ENCODE data around the gene KIF18A. TPM values are rescaled to one million over a fixed set of nuclear protein-coding genes. Genes with fewer than 3 reads are reported as not detected.
"Not testable (repeated sequence)": the region's sequence is repeated elsewhere in the genome, so short reads cannot be mapped to it uniquely, and the experiment has no call there.

The KIF18A gene
- total RNA-seq, 1 donor from 2014 or later: 4.9 TPM

GRCh38 chr11:28137832-28138231, 29.9 kb upstream of the KIF18A start:
- Mint-ChIP-seq H3K27ac (ENCODE audit: unreplicated experiment) (no peak overlapping the region), H3K9me3 (ENCODE audit: unreplicated experiment) (peaks cover 33% of the 10 kb centered on the region), H3K36me3 (ENCODE audit: low read depth, unreplicated experiment) (peaks cover 74% of the 10 kb centered on the region), H3K4me1 (ENCODE audit: unreplicated experiment) (no peaks in the 10 kb centered on the region), H3K27me3 (ENCODE audit: unreplicated experiment) (peaks cover 7% of the 10 kb centered on the region), H3K4me3 (ENCODE audit: unreplicated experiment) (no peak overlapping the region)
- peak; percentile 12 for DNase-seq (ENCODE audit: low spot score)
- no peak for TF ChIP-seq CTCF (IDR thresholded peaks at IDR 0.05; ENCODE audit: unreplicated experiment)

- H3K9me3 Mint-ChIP-seq (ENCODE audit: unreplicated experiment): peaks cover 33% of the 10 kb centered on the region
- H3K36me3 Mint-ChIP-seq (ENCODE audit: low read depth, unreplicated experiment): peaks cover 75% of the 10 kb centered on the region
These were observed 29.4 kb upstream of the KIF18A start for GRCh38 chr11:28137366-28137765.

GRCh38 chr11:28136157-28136556, 28.2 kb upstream of the KIF18A start:
- peaks cover 73% of the 10 kb centered on the region for H3K36me3 Mint-ChIP-seq (ENCODE audit: low read depth, unreplicated experiment)
- not testable (repeated sequence) for H3K27me3 Mint-ChIP-seq (ENCODE audit: unreplicated experiment); DNase-seq (ENCODE audit: low spot score); H3K4me1 Mint-ChIP-seq (ENCODE audit: unreplicated experiment); H3K27ac Mint-ChIP-seq (ENCODE audit: unreplicated experiment)
- H3K4me3 Mint-ChIP-seq (ENCODE audit: unreplicated experiment): peak overlapping the region; percentile 60
- peaks cover 32% of the 10 kb centered on the region for H3K9me3 Mint-ChIP-seq (ENCODE audit: unreplicated experiment)

More at GRCh38 chr11:28137366-28137765, 29.4 kb upstream of the KIF18A start:
- no peaks in the 10 kb centered on the region for H3K4me1 Mint-ChIP-seq (ENCODE audit: unreplicated experiment)
- no peak overlapping the region for H3K27ac Mint-ChIP-seq (ENCODE audit: unreplicated experiment)
- no peak overlapping the region for H3K4me3 Mint-ChIP-seq (ENCODE audit: unreplicated experiment)
- no peak for DNase-seq (ENCODE audit: low spot score)
- peaks cover 7% of the 10 kb centered on the region for H3K27me3 Mint-ChIP-seq (ENCODE audit: unreplicated experiment)
- TF ChIP-seq CTCF (IDR thresholded peaks at IDR 0.05; ENCODE audit: unreplicated experiment): no peak

DNA sequence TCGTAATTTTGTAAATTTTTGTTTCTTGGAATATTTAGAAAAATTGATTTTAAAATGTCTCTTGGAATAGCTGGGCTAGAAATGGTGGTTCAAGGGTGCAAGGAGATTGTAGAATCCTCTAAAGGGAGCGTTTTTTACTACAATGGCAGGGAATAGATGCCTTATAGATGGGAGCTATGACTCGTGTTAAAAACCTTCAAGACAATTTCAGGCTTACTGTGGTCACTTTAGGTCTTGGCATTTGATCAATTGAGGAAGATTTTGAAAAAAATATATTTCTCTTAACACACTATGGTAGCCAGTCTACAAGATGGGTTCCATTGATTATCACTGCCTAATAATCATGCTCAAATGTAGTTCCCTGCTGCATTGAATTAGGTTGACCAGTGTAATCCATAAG, 25.2 kb upstream of the KIF18A start:
- H3K27me3 Mint-ChIP-seq (ENCODE audit: unreplicated experiment): no peaks in the 10 kb centered on the region
- H3K27ac Mint-ChIP-seq (ENCODE audit: unreplicated experiment): no peak overlapping the region
- peaks cover 8% of the 10 kb centered on the region for H3K9me3 Mint-ChIP-seq (ENCODE audit: unreplicated experiment)
- no peak for TF ChIP-seq CTCF (IDR thresholded peaks at IDR 0.05; ENCODE audit: unreplicated experiment)
- DNase-seq (ENCODE audit: low spot score): no peak
- no peaks in the 10 kb centered on the region for H3K4me1 Mint-ChIP-seq (ENCODE audit: unreplicated experiment)
- peaks cover 43% of the 10 kb centered on the region for H3K36me3 Mint-ChIP-seq (ENCODE audit: low read depth, unreplicated experiment)
- no peak overlapping the region for H3K4me3 Mint-ChIP-seq (ENCODE audit: unreplicated experiment)

- Mint-ChIP-seq H3K27me3 (ENCODE audit: unreplicated experiment) (no peaks in the 10 kb centered on the region), H3K9me3 (ENCODE audit: unreplicated experiment) (peaks cover 8% of the 10 kb centered on the region)
These were observed 24.6 kb upstream of the KIF18A start for GRCh38 chr11:28132548-28132947.

More at GRCh38 chr11:28132548-28132947, 24.6 kb upstream of the KIF18A start:
- Mint-ChIP-seq H3K4me1 (ENCODE audit: unreplicated experiment) (no peaks in the 10 kb centered on the region), H3K27ac (ENCODE audit: unreplicated experiment) (no peak overlapping the region), H3K36me3 (ENCODE audit: low read depth, unreplicated experiment) (peaks cover 37% of the 10 kb centered on the region), H3K4me3 (ENCODE audit: unreplicated experiment) (no peak overlapping the region)
- no peak for DNase-seq (ENCODE audit: low spot score)
- no peak for TF ChIP-seq CTCF (IDR thresholded peaks at IDR 0.05; ENCODE audit: unreplicated experiment)

All from endothelial cell (in vitro differentiated cells).